22Rv1 (cell line): Measurements from ENCODE around the gene LACTB.
"Not testable (repeated sequence)": the region's sequence is repeated elsewhere in the genome, so short reads cannot be mapped to it uniquely, and the experiment has no call there.

Source experiments
- H3K27ac ChIP-seq: fragments of 450-650 bp; 2 replicates; pipeline ENCODE4 v1.5.1; 2017
- CTCF ChIP-seq: fragments of 450-650 bp; IDR thresholded peaks from 2 replicates; pipeline ENCODE4 v1.5.1; 2017; ENCODE audit warnings: mild to moderate bottlenecking
- ZFX ChIP-seq: fragments of 450-650 bp; IDR thresholded peaks from 2 replicates; pipeline ENCODE4 v1.6.1; 2017; ENCODE audit warnings: antibody characterized with exemption, borderline replicate concordance

LACTB gene

GRCh38 chr15:63090887-63091286, 30.8 kb upstream of the LACTB start:
- TF ChIP-seq CTCF (no peak), ZFX (no peak)
- no peak overlapping the region for H3K27ac ChIP-seq

GRCh38 chr15:63091679-63092446, 29.8 kb upstream of the LACTB start:
- no peak overlapping the region for H3K27ac ChIP-seq
- TF ChIP-seq ZFX (no peak), CTCF (no peak)

- H3K27ac ChIP-seq: no peak overlapping the region
- TF ChIP-seq ZFX (no peak), CTCF (peak; percentile 91)
Measured at GRCh38 chr15:63093486-63094205, 28.0 kb upstream of the LACTB start.

GRCh38 chr15:63094495-63094931, 27.1 kb upstream of the LACTB start:
- TF ChIP-seq ZFX (no peak), CTCF (no peak)
- no peak overlapping the region for H3K27ac ChIP-seq

- no peak overlapping the region for H3K27ac ChIP-seq
- TF ChIP-seq CTCF (no peak), ZFX (no peak)
Measured at GRCh38 chr15:63096178-63096577, 25.5 kb upstream of the LACTB start.

GRCh38 chr15:63098901-63099300, 22.8 kb upstream of the LACTB start:
- H3K27ac ChIP-seq: not testable (repeated sequence)

GRCh38 chr15:63099581-63099980, 22.1 kb upstream of the LACTB start:
- H3K27ac ChIP-seq: not testable (repeated sequence)

GRCh38 chr15:63103416-63103815, 18.2 kb upstream of the LACTB start:
- H3K27ac ChIP-seq: no peak overlapping the region
- no peak for TF ChIP-seq CTCF
- no peak for TF ChIP-seq ZFX
